ENCODE results near the gene PYGB.
"Not testable (repeated sequence)": the region's sequence is repeated elsewhere in the genome, so short reads cannot be mapped to it uniquely, and the experiment has no call there.

Gene PYGB

GRCh38 chr20:25247518-25247955 lies 348 bp upstream of the PYGB start:
- no peak for DNase-seq (ENCODE audit: low read depth in 2 of 2, low spot score in 1 of 2)

- no peak for DNase-seq (ENCODE audit: low read depth in 2 of 2, low spot score in 1 of 2)
Measured at GRCh38 chr20:25248786-25249172, 894 bp downstream of the PYGB start.

- no peak for DNase-seq (ENCODE audit: low read depth in 2 of 2, low spot score in 1 of 2)
Measured at GRCh38 chr20:25249198-25249931, 1.5 kb downstream of the PYGB start.

GRCh38 chr20:25250508-25250907 lies 2.6 kb downstream of the PYGB start:
- DNase-seq (ENCODE audit: low read depth in 2 of 2, low spot score in 1 of 2), result no peak

- DNase-seq (ENCODE audit: low read depth in 2 of 2, low spot score in 1 of 2), result no peak
Measured at GRCh38 chr20:25251019-25251418, 3.1 kb downstream of the PYGB start.

GRCh38 chr20:25251558-25251957 lies 3.7 kb downstream of the PYGB start:
- DNase-seq (ENCODE audit: low read depth in 2 of 2, low spot score in 1 of 2), result no peak

GRCh38 chr20:25252230-25252651 lies 4.4 kb downstream of the PYGB start:
- DNase-seq (ENCODE audit: low read depth in 2 of 2, low spot score in 1 of 2), result no peak

- DNase-seq (ENCODE audit: low read depth in 2 of 2, low spot score in 1 of 2), result no peak
Measured at GRCh38 chr20:25252686-25253421, 5.0 kb downstream of the PYGB start.

- no peak for DNase-seq (ENCODE audit: low read depth in 2 of 2, low spot score in 1 of 2)
Measured at GRCh38 chr20:25253606-25254275, 5.9 kb downstream of the PYGB start.

GRCh38 chr20:25254571-25254970 lies 6.7 kb downstream of the PYGB start:
- DNase-seq (ENCODE audit: low read depth in 2 of 2, low spot score in 1 of 2), result no peak

GRCh38 chr20:25254986-25255680 lies 7.2 kb downstream of the PYGB start:
- DNase-seq (ENCODE audit: low read depth in 2 of 2, low spot score in 1 of 2), result no peak

GRCh38 chr20:25256226-25256859 lies 8.5 kb downstream of the PYGB start:
- no peak for DNase-seq (ENCODE audit: low read depth in 2 of 2, low spot score in 1 of 2)

GRCh38 chr20:25257130-25257529 lies 9.2 kb downstream of the PYGB start:
- DNase-seq (ENCODE audit: low read depth in 2 of 2, low spot score in 1 of 2), result no peak

GRCh38 chr20:25257756-25258475 lies 10.0 kb downstream of the PYGB start:
- no peak for DNase-seq (ENCODE audit: low read depth in 2 of 2, low spot score in 1 of 2)

GRCh38 chr20:25258476-25258805 lies 10.6 kb downstream of the PYGB start:
- no peak for DNase-seq (ENCODE audit: low read depth in 2 of 2, low spot score in 1 of 2)

GRCh38 chr20:25258828-25259227 lies 10.9 kb downstream of the PYGB start:
- no peak for DNase-seq (ENCODE audit: low read depth in 2 of 2, low spot score in 1 of 2)

- no peak for DNase-seq (ENCODE audit: low read depth in 2 of 2, low spot score in 1 of 2)
Measured at GRCh38 chr20:25259358-25259757, 11.5 kb downstream of the PYGB start.

- DNase-seq (ENCODE audit: low read depth in 2 of 2, low spot score in 1 of 2), result peak in 1 of 2 donors; percentile 24
Measured at GRCh38 chr20:25259788-25260254, 11.9 kb downstream of the PYGB start.

- DNase-seq (ENCODE audit: low read depth in 2 of 2, low spot score in 1 of 2), result not testable (repeated sequence)
Measured at GRCh38 chr20:25260770-25261437, 13.0 kb downstream of the PYGB start.
